GM18951 (cell line): ENCODE results near the gene GRID2.
"Not testable (repeated sequence)": the region's sequence is repeated elsewhere in the genome, so short reads cannot be mapped to it uniquely, and the experiment has no call there.

Experiments used
- POLR2A ChIP-seq: IDR thresholded peaks from 4 replicates; pipeline ENCODE4 v1.6.1; 2011; ENCODE audit warnings: mild to moderate bottlenecking; ENCODE audit not compliant: insufficient read length, insufficient read depth; ENCODE audit errors: extremely low read depth
- in situ Hi-C: fragments of 300-500 bp; cut with MboI; formaldehyde crosslinking; loops from one replicate; pipeline ENCODE4 v1.12.0; 2022; ENCODE audit warnings: low sequenced_read_pairs, mixed read lengths, inconsistent platforms; ENCODE audit not compliant: unreplicated experiment

GRID2 gene

DNA sequence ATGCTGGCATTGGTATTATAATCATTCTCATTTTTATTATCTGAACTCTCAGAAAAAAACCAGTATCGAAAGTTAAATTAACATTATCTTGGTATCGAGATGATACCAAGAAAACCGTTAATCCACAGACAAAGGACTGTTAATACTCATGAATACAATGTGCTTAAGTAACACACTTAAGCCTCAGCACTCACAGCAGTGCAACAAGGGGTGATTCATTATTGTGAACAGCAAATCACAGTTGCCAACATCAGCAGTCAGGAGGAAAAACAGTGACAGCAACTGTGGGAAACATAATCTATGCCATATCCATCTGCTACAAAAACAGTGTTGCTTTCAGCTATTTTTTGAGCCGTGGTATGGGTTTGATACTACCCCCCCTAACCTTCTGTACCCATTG lies 1313.8 kb downstream of the GRID2 start:
- in situ Hi-C loops = no loop called here
- TF ChIP-seq POLR2A = no peak

DNA sequence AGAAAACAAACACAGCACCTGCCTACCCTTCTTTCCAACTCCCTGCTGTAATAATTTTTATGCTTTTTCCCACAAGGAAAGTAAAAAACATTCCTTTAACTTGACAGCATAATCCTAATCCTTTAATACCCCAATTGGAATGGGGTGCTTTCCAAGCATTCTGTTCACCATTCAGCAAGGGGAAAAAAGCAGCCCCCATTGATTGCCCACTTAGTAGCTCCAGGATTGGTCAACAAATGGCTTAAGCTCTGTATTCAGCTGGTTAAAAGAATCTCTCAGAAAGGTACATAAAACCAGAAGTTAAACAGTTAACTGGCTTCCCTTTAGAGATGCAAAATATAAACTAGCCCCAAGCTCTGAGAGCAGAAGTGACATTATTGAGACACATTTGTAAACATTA lies 1330.0 kb downstream of the GRID2 start:
- no peak for TF ChIP-seq POLR2A
- in situ Hi-C loops = no loop called here

DNA sequence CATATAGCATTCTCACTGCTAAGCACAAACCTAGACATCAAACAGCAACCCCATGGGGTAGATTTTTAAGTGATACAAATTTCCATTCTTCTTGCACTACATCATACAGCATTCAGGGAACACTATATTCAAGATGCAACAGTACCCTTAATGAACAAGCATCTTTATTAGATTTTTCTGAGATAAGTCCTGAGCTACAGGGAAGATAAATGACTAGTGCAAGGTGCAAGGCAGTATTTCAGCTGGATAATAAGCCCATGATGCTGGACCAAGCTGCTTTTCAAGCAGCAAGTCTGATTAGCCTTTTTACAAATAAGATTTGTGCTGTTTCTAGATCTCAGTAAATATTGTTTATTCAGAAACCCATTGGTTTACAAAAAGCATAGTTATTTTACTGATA lies 1332.2 kb downstream of the GRID2 start:
- in situ Hi-C loops = no loop called here
- no peak for TF ChIP-seq POLR2A

DNA sequence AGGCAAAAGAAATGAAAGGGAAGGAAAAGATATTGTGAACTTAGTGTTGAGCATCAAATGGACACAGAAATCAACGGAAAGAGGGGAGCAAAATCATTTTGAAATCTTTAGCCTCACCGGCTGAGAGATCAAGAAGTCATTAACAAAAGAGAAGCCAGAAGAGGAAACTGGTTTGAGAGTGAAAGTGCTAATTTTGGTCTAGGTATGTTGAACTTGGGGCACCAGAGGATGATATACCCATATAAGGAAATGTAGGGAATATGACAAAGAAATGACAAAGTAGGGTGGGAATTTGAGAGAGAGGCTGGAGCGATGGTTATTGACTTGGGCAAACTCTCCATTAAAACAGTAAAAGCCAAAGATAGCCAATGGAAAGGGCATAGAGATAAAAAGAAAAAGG lies 1341.4 kb downstream of the GRID2 start:
- TF ChIP-seq POLR2A = no peak
- in situ Hi-C loops = no loop called here

DNA sequence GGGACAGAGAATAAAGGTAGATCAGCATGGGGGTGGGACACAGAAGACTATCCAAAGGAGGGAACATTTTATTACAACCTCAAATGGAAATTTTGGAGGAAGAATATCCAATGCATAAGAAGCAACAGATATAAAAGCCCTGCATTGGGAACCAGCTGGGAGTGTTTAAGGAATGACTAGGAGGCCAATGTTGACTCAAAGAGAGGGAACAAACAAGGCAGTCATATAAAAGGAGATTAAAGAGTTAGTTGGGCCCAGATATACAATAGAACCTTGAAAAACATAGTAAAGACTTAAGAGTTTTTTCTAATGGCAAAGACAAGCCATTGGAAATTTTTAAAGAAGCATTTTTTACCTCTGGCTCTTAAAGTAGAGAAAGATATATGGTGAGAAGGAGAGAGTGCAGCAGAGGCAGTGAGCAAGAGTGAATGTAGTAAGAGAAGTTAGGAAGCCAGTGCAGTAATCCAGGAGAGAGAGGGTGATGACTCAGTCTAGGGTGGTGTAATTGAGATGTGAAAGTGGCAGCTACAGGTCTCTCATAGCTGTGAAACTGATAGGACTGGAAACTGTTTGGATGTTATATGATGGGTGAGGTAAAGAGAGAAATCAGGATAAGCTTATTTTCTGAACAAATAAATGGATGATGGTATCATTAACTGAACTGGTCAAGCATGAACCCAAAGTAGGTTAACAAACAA lies 1342.6 kb downstream of the GRID2 start:
- in situ Hi-C loops = no loop called here
- TF ChIP-seq POLR2A = no peak

DNA sequence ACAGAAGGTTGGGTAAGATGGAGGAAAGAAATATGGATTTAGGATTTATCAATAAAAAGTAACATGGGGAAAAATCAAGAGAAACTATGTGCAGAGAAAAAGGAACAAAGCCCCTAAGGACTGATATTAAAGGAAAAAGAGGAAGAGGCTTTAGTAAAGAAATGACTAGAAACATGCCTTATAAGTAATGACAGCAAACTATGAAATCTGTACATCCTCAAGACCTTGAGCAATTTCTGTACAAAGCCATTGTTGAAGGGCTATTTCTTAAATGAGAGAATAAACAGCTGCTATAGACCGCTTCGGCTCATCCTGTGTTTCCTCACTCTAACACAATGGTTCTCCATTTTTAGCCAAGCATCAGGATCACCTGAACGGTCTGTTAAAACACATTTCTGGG lies 1344.5 kb downstream of the GRID2 start:
- in situ Hi-C loops = no loop called here
- TF ChIP-seq POLR2A = no peak

DNA sequence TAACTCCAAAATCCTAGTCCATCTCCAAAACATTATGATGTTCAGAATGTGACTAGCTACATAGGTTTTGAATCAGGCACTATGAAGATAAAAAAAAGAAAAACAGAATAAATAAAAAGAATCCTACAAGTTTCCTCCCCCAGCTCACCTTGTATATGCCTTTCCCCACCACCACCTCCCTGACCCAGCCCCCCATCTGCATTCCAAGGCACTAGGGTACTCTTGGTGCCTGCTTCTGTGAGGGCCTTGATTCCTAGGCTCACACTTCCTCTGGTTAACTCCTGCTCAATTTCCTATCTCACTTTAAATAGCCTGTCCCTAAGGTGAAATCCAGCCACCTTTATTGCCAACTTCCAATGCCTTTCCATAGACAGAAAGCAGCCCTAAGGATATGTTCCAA lies 1346.1 kb downstream of the GRID2 start:
- in situ Hi-C loops = no loop called here
- TF ChIP-seq POLR2A = no peak

DNA sequence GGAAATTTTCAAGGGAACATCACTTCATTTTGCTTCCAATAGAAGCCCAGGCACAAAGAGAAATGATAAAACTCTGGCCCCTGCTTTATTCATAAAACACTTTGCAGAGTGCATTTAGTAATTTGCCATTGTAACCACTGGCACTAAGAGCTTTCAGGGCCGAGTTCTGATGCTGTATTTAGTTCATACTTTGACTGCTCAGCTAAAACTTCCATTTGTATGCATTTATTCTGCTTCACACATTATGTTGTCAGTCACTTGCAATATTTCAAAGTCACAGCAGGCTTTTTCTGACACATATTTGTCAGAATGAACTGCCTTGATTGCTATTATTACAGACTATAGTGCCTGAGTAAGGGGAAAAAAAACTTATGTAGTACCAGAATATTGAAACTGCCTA lies 1350.4 kb downstream of the GRID2 start:
- in situ Hi-C loops = no loop called here
- no peak for TF ChIP-seq POLR2A

DNA sequence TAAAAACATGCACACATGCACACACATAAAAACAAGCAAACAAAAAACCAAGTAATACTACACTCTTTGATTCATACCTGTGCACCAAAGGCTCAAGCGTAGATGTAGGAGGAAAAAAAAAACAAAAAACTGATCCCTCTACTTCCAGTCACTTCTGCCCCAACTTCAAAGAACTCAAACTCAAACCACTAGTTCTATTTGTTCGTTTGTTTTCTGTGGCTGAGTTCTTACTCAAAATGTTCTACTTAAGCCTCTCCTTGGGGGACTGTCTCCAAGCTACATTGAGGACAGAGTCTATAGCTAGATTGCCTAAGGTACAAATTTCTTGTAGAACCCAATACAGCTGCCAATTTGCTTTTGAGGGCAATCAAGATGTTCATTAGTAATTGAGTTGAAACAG lies 1353.8 kb downstream of the GRID2 start:
- TF ChIP-seq POLR2A = no peak
- in situ Hi-C loops = no loop called here

DNA sequence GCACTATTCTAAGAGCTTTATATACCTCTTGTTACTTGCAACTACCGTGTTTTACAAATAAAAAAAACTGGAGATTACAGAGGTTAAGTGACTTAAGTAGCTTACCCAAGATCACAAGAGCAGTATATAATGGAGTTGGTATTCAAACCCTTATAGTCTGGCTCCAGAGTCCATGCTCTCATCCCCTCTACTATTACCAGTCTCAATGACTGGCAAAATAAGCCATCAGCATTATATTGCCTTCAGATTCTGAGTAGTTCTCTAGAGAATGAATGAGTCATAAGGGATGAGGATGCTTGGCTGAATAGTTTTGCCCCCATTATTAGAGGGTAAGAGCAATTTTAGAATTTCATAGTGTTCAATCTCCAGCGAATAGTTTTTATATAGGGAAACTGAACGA lies 1354.7 kb downstream of the GRID2 start:
- in situ Hi-C loops = no loop called here
- no peak for TF ChIP-seq POLR2A

DNA sequence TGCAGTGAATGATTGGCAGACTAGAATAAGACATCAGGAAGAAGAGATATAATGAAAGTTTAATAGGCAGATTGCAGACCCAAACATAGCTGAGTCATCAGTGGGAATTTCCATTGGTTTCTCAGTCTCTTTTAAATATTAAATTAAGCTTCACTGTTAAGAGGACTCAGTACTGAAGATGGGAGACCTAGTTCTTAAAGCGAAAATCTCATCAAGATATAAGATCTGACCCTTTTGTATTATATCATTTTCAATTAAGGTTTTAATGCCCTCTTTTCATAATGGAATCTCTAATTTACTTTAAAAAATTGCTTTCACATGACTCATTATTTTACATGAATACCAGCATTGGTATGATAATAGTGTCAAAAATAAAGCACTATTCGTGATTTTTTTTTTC lies 1355.9 kb downstream of the GRID2 start:
- in situ Hi-C loops = no loop called here
- TF ChIP-seq POLR2A = no peak

DNA sequence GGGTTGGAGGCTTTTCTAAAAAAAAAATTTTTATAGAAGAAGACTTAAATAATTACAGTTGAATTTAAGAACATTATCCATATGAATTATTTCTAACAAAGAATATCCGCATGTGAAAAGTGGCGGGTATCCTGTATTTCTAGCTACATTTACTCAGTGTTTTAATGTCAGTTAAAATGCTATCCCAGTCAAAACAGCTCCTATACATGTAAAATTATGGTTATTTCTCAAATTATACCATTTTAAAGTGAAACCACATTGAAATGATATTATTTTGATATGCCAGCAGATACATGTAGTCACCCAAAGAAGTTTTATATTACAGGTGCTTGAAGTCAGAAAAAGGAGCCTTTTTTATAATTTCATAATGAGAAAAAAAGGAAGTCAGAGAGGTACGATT lies 1356.3 kb downstream of the GRID2 start:
- TF ChIP-seq POLR2A = no peak
- in situ Hi-C loops = no loop called here

DNA sequence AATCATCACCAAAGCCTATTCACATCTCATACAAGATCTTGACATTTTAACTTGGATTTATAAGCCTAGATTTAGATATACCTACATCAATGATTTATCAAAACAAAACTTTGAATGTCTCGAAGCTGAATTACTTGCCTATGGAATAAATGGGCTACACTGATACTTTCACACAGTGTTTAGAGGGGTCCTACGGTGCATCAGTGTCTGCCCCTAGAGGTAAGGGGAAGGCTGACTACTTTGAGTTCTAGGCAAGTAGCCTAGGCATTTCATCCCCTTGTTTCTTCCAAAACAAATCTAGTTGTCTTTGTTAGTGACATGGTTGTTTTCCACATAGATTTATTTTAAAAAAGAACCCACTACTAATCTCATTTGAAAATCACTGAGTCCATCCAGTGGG lies 1366.7 kb downstream of the GRID2 start:
- in situ Hi-C loops = no loop called here
- no peak for TF ChIP-seq POLR2A

DNA sequence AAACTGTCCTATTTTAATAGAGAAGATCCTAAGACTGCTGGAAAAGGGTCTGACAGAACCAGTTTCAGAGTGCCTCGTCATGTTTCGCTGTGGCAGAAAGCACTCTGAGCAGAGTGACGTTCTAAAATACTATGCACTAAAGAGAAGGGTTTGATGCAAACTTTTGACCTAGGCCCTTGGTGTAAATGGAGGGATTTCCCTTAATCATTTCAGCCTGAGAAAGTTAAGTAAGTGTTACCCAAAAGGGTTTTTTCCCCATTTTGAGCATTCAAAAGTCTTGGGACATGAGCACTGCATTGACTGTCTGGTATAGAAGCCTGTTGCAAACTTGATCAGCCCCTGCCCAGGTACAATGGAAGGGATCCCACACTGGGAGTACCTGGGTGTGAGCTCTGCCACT lies 1367.3 kb downstream of the GRID2 start:
- in situ Hi-C loops = no loop called here
- TF ChIP-seq POLR2A = no peak

DNA sequence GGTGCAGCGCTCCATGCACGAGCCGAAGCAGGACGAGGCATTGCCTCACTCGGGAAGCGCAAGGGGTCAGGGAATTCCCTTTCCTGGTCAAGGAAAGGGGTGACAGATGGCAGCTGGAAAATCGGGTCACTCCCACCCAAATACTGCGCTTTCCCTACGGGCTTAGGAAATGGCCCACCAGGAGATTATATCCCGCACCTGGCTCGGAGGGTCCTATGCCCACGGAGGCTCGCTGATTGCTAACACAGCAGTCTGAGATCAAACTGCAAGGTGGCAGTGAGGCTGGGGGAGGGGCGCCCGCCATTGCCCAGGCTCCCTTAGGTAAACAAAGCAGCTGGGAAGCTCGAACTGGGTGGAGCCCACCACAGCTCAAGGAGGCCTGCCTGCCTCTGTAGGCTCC lies 1373.2 kb downstream of the GRID2 start:
- in situ Hi-C loops = not testable (repeated sequence)
